SH-SY5Y (cell line): ENCODE data around the gene RPL10A.

Experiments used
- GATA2 ChIP-seq: IDR thresholded peaks from 2 replicates; pipeline ENCODE4 v1.6.1; 2011; ENCODE audit warnings: mild to moderate bottlenecking, low read depth, low read length
- GATA3 ChIP-seq: IDR thresholded peaks from 2 replicates; pipeline ENCODE4 v1.6.1; 2011; ENCODE audit warnings: low read depth, mild to moderate bottlenecking, low read length, moderate library complexity

DNA sequence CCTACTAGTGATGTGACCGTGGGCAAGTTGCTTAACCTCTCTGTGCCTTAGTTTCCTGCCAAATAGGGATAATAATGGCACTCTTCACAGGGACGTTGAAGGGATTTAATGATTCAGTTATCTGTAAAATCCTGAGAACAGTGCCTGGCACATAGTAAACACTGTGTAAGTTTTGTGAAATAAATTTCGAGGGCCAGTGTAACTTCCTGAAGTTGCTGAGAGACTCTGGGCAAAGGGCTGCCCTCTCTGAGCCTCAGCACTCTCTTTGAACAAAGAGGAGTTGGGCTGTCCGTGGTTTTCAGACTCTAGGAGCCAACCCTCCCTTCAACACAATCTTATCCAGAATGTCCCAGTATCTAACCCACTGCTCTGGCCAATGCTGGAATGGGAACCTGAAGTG, 31.2 kb downstream of the RPL10A start:
- no peak for TF ChIP-seq GATA2
- no peak for TF ChIP-seq GATA3
